GM20431 (cell line): ENCODE data around the gene FAM200B.

Source experiments
- in situ Hi-C: fragments of 300-500 bp; cut with MseI, MboI; formaldehyde crosslinking; loops from one replicate; pipeline ENCODE4 v1.15.0; 2020; ENCODE audit warnings: low sequenced_read_pairs; ENCODE audit not compliant: unreplicated experiment

The FAM200B gene

DNA sequence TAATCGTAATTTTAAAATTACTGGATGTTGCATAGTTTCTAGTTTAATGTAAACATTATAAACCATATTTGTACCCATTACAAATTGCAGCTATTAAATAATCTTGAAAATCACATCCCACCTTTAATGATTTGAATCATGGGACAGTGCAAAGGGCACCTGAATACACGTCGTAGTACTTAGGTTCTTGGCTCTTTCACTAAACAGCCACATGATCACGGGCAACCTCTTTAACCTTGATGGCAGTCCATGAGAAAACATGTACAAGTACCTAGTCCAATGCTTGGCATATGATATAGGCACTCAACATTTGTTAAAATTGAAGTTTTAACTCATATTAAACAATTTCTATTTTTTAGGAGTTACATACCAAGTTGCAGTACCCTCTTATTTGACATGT, 14.6 kb upstream of the FAM200B start:
- in situ Hi-C loops = no loop called here

DNA sequence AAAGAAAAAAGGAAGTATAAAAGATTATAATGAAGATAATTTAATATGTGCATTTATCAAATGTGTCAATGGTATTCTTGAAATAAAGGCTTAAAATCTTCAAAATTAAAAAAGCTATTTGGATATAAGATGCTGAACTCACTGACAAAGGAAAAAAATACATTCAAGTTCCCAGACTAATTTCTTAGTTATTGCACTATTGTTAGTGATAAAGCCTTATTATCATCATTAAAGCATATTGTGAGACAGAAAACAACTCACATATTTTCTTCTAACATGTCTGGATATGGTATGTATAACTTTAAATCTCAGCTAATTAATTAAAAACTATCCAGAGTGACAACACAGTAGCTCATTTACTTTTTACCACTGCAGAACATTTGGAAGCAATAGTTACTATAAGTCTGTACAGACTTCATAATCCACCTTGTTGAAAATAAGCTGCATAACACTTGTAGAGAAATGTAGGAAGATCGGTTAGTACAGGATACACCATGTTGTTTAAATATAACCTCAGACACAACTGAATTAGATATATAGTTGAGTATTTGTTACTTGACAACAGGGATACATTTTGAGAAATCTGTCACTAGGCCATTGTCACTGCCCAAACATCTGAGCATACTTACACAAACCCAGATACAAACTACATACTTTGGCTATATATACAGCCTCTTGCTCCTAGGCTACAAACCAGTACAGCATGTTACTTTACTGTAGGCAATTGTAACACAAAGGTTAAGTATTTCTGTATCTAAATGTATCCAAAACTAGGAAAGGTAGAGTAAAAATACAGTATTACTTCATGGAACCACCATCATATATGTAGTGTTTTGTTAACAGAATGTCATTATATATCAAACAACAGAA, 12.8 kb upstream of the FAM200B start:
- in situ Hi-C loops = no loop called here

DNA sequence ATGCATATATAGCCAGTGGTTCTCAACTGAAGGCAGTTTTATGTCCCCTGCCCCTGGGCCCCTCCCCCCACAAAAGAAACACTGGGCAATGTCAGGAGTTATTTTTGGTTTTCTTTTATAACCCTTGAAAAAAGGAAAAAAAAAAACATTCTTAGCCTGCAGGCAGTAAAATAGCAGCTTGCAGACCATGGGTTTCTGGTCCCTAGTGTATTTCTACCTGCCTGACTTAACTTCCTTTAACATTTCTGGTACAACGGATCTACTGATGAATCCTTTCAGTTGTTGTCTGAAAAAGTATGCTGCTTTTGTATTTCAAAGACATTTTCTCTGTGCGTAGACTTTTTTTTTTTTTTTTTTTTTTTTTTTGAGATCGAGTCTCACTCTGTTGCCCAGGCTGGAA, 11.1 kb upstream of the FAM200B start:
- in situ Hi-C loops = no loop called here

DNA sequence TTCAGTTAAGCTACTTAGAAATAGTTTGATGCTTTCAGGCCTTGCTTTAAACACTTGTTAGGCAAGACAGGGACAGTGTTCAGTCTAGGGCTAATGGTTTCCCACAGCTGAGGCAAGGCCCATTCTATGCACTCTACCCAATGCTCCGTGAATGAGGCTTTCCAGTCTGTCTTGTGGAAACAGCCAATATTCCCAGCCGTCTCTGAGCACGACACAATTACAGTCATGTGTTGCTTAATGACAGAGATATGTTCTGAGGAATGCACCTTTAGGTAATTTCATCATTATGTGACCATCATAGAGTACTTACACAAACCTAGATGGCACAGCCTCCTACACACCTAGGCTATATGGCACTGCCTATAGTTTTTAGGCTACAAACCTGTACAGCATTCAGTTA, 9.5 kb upstream of the FAM200B start:
- in situ Hi-C loops = no loop called here

DNA sequence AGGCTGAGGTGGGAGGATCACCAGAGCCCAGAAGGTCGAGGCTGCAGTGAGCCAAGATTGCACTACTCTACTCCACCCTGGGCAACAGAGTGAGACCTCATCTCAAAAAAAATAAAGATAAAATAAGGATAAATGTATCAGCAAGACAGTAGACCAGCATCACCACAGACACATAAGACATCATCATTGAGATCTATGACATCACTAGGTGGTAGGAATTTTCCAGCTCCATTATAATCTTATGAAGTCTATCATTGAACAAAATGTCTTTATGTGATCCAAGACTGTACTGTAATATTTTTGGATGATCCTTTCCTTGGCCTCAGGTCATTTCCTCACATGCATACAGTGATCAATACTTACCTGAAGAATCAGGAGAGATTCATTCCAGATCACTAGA, 8.3 kb upstream of the FAM200B start:
- in situ Hi-C loops = no loop called here

DNA sequence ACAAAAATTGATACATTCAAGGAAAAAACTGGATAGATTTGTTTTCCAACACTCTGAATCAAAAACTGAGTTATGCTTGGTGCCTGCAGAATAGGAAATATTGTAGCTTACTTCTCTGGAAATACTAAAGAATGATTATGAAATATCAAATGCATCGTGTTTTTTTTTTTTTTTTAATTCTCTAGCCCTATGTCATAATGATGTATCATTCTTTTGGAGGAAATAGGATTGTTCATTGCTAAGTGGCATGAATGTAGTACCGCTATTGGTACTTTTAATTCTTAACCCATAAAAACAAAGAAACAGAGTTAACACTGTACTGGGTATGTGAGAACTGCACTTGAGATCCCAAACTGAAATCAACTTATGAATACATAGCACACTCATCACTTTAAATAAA, 7.6 kb upstream of the FAM200B start:
- in situ Hi-C loops = no loop called here

DNA sequence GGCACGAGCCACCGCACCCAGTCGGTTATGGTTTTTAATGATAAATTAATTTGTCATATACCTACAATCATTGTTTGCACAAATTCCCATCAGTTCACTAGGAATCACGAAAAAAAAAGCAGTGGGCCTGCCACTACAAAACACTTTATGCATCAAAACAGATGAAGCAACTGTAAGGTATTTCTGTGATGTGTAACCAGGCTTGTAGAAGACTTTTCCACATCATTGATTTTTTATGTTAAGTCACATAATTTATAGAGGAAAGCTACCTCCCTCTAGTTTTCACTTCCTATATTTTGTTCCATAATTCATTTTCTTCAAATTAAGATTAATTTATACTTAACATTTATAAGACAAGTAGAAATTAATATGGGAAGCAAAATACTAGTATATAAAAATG, 6.7 kb upstream of the FAM200B start:
- in situ Hi-C loops = no loop called here

DNA sequence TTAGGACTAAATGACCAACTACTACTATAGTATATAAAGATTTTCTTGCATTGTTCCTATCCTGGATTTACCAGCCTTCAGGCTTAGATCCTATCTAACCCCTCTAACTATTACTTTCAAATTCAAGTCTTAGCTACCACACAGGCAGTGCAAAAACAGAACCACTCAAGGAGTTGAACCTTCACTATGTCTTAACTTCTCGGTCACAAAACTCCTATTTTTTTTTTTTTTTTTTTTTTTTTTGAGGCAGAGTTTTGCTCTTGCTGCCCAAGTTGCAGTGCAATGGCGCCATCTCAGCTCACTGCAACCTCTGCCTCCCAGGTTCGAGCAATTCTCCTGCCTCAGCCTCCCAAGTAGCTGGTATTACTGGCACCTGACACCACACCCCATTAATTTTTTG, 6.3 kb upstream of the FAM200B start:
- in situ Hi-C loops = no loop called here

DNA sequence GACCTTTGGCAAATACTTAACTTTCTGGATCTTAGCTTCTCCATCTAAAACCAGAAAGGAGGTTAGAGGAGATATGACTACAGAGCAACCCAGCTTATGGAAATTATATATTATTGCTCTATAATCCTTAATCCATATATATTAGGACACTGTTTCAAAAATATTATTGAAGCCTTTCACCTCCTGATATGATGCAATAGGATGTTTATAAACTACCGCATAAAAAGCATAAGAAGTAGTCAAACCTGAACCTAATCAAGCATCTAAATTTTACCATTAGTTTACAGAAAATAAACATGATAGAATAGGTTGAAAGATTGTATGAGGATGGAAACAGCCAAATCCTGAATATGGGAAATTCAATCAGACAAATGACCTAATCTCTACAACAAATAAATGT, 5.6 kb upstream of the FAM200B start:
- in situ Hi-C loops = no loop called here

DNA sequence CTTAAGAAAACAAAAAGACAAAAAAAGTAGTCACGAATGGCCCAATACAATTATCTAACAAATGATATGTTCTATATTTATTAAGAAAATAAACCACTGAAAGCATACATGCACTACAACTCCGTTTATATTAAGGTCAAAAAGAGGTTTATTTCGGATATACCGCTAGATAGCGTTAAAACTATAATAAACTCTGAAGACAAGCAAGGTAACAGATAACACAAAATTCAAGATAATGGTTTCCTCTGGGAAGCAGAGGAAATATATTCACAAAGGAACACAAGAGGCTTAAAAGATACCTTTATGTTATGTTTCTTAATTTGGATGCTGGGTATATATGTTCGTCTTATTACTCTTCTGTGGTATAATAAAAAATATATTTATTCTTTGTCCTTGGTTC, 4.7 kb upstream of the FAM200B start:
- in situ Hi-C loops = no loop called here

DNA sequence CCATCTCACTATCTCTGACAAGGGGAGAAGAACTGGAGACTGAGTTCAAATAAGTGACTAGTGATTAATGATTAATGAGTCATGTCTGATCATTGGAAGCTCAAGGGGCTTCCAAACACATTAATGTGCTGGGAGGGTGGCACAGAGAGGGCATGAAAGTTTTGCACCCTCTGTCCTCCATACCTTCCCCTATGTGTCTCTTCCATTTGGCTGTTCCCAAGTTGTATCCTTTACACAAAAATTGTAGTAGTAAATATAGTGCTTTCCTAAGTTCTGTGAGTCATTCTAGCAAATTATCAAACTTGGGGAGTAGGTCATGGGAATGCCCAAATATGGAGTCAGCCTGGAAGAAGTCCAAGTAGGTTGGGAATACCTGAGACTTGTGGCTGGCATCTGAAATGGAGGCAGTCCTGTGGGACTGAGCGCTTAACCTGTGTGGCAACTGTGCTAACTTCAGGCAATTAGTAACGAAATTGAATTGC, 4.1 kb upstream of the FAM200B start:
- in situ Hi-C loops = no loop called here

DNA sequence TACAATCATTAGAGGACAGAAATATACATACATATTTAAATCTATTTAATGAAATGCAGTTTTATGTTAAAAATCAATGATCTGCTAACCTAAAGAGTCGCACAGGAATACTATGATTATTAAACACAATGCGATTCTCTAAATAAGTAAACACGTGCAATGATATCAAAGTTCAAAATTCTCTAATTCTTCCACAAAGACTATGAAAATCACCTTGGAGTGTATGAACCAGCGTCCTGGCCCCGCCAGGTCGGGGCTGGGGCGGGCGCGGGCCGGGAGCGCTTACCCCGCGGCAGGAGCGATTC, 608 bp upstream of the FAM200B start:
- in situ Hi-C loops = no loop called here

DNA sequence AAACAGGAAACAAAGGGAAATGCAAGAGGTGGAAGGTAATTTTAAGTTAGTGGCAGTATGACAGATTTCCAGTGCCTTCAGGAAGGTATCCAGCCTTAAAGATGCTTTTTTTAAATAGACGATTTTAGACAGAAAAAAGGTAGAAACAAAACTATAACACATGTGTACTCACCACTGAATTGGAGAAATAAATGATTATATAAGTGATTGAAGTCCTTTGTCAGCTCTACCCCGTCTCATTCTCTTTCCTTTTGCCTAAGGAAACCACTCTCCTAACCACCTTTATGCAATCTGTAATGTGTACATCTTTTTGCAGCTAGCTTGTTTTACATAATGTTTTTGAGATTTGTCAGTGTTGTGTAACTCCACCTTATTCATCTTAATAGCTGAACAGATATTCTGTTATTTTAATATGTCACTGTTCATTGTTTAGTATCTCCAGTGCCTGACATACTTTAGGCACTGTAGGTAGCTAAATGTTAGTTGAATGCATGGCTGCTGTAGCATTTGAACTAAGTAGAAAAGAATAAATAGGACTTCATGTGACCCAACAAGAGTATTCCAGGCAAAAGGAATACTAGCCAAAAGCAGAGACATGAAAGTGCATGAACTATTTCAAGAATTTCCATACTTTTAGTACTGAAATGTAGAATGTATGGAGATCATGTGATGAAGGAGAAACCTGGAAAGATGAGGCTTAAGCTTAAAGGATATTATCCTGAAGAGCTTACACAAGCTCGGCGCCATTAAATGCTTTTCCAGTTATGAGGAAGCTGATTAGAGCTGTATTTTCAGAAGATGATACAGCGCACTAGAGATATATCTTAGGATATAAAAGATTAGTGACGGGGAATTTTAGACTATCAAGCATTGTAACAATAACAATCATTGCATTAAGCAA, 865 bp downstream of the FAM200B start:
- in situ Hi-C loops = no loop called here

DNA sequence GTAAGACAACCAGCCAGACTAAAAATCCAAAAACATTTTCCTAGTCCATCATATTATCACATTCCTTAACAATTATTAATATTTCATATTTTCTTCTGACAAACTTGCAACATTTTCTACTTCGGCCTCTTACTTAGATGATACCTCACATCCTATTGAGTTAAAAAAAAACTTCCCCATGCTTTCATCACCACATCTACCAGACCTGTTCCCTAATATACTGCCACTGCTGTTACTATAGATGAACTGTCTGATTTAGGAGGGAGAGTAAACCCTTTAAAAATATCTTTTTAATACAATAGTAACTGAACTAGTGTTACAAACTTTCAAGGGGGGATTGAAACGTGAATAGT, 1.5 kb downstream of the FAM200B start:
- in situ Hi-C loops = no loop called here

DNA sequence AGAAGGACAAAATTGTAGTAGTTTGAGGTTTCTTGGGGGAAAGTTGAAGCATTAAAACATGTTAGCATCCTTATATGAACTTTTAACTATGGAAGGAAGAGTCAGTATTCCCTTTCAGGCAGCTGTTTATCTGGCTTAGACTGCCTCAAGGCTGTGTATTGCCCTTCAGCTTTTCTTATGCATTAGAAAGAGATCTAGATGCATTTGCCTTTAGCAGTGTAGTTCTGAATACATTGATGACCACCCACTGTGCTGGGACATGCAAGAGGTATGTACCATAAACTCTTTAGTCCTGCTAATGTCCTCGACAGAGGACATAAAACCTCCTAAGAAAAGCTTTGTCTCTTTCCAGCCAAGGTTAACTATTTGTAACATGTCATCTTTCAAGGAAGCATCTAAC, 2.9 kb downstream of the FAM200B start:
- in situ Hi-C loops = no loop called here

DNA sequence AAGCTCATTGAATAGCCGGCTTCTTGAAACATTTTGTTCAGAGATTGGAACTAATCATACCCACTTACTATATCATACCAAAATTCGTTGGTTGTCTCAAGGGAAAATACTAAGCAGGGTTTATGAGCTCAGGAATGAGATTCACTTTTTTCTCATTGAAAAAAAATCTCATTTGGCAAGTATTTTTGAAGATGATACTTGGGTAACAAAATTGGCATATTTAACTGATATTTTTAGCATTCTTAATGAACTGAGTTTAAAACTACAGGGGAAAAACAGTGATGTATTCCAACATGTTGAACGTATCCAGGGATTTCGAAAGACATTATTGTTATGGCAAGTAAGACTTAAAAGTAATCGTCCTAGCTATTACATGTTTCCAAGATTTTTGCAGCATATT, 6.4 kb downstream of the FAM200B start:
- in situ Hi-C loops = no loop called here

DNA sequence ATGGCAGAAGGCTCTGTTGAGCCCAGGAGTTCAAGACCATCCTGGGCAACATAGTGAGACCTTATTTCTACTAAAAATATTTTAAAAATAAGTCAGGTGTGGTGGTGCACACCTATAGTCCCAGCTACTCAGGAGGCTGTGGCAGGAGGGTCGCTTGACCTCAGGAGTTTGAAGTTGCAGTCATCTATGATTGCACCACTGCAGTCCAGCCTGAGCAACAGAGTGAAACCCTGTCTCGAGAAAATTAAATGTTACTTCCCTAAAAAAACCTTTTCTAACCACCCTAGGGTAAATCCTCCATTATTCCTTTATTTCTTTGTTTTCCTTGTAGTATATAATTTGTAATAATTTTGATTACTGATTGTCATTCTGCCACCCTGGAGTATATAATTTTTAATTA, 7.9 kb downstream of the FAM200B start:
- in situ Hi-C loops = no loop called here

DNA sequence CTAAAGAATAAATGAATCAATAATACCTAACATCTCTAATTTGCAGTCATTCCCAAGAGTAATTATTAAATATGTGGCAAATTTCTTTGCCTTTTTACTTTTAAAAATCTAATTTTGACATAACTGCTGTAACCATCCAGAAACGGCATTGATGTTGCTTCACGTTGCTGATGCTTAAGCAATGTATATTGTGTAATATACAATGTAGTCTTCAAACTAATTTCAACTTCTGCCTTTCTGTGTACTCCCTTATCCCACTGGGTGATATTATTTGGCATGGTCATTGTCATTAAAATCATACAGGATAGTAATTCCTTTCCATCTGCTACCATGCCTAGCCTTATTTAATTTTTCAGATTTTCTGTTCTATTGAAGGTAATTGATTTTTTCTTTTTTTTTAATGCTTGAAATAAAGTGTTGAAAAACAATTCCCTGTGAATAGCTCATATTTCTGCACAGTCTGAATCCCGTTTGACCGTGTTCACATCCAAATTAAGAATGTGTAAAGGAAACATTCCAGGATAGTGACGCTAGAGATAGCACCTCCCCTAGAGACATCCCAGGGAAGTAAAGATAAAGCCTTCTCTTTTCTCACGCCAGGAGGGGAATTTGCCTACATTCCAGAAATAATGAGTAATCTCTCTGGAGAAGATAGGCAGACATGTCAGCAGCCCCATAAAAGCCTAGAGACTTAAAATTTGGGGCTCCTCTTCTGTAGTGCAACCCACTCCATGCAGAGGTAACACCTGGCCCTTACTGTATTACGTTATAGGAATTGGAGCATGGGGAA, 8.6 kb downstream of the FAM200B start:
- in situ Hi-C loops = no loop called here

DNA sequence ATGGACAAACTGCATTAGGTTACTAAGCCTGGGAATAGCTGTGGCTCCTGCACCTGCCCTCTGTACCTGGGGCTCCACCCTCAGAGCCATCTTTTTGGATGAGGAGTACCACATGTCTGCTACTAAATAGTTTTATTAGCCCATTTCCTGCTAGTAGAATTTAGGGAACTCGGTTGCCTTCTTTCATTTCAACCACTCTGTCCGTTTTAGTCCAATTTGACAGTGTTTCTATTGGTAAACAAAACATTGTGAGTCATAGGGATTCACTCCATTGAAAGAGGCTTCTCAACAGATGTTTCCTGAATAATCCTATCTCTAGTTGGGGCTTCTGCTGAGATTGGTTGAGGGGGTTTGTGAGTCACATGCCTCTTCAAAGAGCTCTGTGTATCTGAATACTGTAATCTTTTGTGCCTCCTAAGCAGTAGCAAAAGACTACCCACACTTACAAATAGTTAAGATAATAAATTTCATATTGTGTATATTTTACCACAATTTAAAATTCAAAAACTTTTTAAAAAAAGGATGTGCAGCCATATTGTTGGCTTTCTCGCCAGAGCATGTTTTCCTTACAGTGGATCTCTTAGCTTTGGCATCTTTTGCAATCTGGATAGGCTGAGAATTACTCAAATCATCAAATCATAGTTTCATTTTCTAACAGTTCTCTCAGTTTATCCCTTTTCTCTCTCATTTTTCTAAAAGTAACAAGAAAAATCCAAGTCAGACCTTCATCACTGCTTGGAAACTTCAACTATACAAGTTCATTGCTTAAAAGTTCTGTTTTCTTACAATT, 9.9 kb downstream of the FAM200B start:
- in situ Hi-C loops = no loop called here

DNA sequence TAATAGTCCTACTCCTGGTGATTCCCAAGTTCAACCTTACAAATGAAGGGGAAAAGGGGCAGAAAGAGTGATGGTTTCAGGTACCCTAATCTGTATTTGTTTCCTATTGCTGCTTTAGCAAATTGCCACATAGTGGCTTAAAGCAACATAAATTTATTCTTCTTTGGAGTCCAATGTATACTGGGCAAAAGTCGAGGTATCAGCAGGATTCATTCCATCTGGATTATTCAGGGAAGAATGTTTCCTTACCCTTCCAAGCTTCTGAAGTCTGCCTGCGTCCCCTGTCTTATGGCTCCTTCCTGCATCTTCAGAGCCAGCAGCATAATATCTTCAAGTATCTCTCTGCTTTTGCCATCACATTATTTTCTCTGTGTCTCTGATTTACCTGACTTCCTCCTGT, 11.0 kb downstream of the FAM200B start:
- in situ Hi-C loops = no loop called here
